HT-29 (cell line): ENCODE measurements around the gene CFAP92. TPM values are rescaled to one million over a fixed set of nuclear protein-coding genes. Genes with fewer than 3 reads are reported as not detected.
A peak's percentile ranks its signal among the peaks of the same experiment; 100 is the strongest.
"Not testable (repeated sequence)": the region's sequence is repeated elsewhere in the genome, so short reads cannot be mapped to it uniquely, and the experiment has no call there.

ENCODE experiments used
- DNase-seq: peaks from one replicate; pipeline ENCODE4 v3.0.0-alpha.2; 2015; ENCODE audit warnings: low spot score
- total RNA-seq: library from RNA; depleted of rRNA; stranded (reverse); fragments of >200 nt; shearing (Covaris generic); gene quantifications from 2 replicates; pipeline ENCODE4 v1.2.3, GENCODE V29; 2014

The CFAP92 gene
- total RNA-seq, 1 experiment from 2014 or later: 0.74 TPM

DNA sequence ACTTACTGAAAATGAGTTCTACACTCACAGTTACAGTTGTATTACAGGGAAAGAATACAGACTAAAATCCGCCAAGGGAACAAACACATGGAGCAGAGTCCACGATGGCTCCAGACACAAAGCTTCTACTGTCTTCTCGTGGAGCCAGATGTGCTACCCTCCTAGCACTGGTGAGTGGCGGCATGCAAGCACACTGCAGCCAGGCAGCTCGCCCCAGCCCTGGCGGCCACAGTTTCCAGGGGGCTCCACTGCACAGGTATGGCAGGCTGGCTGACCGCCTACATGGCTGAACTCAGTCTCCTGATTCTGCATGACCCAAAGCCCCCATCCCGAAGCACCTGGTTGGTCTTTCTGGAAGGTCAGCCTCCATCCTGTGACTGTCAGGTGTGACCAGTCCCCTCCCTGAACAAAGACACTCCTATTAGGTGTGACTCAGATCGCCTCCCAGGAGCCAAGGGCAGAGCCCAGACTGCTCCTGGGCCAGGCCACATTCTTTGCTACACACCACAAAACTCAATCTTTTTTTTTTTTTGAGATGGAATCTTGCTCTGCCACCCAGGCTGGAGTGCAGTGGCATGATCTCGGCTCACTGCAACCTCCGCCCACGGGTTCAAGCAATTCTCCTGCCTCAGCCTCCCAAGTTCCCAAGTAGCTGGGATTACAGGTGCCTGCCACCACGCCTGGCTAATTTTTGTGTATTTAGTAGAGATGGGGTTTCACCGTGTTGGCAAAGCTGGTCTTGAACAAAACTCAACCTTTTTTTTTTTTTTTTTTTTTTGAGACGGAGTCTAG lies 51.5 kb downstream of the CFAP92 start:
- DNase-seq: peak; percentile 92

DNA sequence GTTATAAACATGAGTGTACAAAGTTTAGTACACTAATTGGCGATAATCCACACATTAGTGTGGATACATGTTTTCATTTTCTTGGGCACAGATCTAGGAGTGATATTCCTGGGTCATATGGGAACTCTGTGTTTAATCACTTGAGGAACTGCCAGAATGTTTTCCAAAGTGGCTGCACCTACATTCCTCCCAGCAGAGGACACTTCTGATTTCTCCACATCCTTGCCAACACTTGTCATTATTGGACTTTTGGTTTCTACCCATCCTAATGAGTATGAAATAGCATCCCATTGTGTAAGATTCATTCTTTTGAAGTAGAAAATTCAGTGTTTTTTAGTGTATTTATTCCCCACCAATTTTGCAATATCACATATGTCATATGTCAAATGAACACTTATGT lies 53.6 kb downstream of the CFAP92 start:
- no peak for DNase-seq

DNA sequence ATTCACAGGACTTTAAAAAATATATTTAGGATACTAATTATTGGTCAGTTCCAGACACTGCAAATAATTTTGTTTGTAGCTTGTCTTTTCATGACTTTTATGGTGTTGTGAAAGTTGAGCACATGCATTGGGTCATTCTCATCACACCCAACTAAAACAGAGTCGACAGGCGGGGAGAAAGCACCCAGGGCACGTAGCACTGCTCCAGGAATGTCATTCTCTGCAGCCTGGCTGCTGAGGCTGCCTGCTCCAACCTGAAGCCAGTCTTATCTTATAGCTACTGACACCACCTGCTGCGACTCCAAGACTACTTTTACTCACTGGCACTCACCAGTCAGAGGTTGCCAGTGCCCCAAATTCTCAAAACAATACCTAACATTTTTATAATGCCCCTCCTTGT lies 57.5 kb downstream of the CFAP92 start:
- DNase-seq: no peak

DNA sequence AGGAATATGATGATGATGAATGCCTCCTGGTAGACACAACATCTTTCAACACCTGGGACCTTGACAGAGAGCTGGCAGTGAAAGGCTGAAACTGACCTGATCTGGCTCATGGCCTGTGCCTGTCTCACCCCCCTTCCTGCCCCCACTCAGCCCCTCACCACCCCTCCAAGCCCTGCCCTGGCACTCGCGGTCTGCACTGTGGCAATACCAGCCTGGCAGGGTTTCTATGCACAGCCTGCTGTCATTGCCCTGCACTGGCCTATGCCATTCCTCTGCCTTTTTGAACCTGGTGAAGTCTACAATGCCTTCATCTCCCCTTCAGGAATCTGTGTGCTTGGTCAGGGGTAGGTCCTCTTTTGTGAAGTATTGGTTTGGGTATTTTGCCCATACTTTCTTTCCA lies 58.0 kb downstream of the CFAP92 start:
- no peak for DNase-seq

DNA sequence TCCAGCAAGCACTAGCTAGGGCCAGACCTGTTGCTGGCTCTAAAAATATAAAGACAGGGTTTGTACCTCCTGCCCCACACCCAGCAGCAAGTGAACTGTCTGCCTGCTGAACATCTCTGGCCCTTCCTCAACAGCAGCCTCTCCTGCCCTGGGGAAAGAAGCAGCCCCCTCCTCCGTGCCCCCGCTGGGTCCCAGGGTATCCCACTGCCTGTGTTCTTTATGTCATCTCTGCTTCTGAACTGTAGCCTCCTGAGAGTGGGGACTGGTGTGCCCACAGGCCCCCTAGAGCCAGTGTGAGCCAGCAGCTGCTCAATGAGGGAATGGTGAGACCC lies 60.0 kb downstream of the CFAP92 start:
- DNase-seq: no peak

DNA sequence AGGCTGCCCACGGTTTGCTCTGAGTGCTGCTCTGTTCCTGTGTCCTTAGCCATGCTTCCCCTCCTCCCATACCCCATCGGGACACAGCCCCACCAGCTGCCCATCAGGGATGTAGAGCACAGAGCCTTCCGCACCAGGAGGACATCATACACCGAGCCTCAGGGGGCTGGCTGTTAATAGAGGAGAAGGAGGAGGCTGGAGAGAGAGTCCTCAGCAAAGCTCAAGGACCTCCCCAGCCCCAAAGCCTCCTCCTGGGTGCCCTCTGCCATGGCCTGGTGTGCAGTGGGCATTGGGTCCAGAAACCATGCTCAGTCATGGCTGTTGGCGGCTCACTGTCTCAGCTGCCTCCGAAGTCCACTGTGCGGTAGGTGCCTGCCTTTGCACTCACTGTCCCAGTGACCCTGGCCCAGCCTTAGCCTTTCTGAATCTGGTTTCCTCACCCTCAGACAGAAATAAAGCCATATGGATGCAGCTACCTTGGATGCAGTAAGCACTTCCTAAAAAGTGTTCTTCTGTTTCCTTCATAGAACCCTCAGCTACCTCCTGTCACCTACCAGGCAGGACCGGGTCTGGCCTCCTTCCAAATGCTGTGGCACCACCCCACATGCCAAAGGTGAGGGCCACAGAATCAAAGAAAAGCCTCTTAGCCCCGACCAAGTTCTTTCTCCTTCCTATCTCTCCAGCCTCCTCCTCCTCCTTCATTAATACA lies 60.5 kb downstream of the CFAP92 start:
- DNase-seq: peak; percentile 46

DNA sequence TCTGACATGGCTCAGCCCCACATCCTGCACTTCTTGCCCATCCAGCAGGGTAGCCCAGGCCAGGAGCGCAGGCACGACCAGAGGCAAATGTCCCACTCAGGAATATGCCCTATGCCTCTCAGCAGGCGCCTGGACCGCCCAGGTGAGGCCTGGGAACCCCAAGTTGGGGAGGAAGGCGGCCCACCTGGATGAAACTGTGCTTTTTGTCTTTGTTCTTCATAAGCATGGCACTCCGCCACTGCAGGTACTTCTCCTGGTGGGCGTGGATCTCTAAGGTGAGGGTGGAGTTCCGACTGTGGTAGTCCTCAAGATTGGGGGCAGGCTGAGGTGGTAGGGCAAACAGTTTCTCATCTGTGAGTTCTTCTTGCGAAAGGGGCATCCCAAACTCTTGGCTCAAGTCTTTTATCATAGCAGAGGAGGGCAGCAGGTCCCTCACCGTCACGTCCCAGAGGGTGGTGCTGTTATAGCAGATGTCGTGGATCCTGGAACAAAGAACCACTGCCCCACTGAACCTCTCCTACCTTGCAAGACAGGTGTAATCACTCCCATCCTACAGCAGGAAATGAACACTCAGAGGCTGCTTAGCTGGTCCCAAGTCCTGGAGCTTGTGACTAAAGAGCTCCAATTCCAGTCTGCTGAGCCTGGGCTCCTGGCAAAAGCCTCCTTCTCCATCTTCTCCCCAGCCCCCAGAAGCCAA lies 61.2 kb downstream of the CFAP92 start:
- DNase-seq: no peak

DNA sequence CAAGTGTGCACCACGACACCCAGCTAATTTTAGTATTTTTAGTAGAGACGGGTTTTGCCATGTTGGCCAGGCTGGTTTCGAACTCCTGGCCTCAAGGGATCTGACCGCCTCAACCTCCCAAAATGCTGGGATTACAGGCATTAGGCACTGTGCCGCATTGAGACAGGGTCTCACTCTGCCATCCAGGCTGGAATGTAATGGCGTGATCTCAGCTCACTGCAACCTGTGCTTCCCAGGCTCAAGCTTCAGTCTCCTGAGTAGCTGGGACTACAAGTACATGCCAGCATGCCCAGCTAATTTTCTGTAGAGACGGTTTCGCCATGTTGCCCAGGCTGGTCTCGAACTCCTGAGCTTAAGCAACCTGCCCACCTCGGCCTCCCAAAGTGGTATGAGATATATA lies 62.8 kb downstream of the CFAP92 start:
- no peak for DNase-seq

DNA sequence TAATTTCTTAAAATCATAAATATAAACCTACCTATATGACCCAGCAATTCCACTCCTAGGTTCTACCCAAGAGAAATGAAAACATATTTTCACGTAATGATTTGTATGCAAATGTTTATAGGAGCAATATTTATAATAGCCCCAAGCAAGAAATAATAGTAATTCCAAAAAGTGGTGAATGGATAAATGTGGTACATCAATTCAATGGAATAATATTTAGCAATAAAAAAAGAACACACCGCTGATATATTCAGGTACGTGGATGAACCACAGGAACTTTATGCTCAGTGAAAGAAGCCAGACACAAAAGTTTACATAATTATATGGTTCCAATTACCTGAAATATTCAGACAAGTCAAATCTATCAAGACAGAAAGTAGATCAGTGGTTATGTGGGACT lies 64.5 kb downstream of the CFAP92 start:
- no peak for DNase-seq

DNA sequence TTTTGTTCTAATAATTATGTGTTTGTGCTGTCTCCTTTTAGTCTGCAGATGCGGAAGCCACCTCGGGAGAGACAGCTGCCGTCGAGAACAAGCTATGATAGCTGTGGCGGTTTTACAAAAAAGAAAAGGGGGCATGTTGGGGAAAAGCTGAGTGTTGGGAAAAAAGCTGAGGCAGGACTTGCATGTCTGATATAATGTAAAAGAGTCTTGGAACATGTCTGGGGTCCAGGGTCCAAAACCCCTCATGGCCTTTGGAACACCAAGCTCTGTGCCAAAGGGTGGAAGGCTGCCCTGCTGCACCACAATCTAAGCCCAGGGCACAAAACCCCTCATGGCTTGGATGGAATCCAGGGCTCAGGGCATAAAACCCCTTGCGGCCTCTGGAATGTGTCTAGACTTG lies 69.9 kb downstream of the CFAP92 start:
- not testable (repeated sequence) for DNase-seq

DNA sequence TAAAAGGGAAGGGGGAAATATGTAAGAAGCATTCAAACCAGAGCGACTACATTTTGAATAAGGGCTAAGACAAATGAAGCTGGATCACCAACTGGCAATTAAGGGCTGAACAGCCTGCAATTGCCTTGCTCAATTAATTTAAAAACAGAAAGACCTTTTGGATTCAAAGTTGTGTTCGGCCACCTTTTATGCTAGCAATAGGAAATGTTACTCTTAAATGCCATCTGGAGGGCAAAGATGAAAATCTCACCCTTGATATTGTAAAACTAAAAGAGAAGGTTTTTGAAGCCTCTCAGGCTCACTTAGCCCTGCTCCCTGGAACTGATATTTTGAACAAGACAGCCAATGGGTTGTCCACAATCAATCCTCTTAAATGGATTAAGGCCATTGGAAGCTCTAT lies 70.3 kb downstream of the CFAP92 start:
- DNase-seq: no peak

DNA sequence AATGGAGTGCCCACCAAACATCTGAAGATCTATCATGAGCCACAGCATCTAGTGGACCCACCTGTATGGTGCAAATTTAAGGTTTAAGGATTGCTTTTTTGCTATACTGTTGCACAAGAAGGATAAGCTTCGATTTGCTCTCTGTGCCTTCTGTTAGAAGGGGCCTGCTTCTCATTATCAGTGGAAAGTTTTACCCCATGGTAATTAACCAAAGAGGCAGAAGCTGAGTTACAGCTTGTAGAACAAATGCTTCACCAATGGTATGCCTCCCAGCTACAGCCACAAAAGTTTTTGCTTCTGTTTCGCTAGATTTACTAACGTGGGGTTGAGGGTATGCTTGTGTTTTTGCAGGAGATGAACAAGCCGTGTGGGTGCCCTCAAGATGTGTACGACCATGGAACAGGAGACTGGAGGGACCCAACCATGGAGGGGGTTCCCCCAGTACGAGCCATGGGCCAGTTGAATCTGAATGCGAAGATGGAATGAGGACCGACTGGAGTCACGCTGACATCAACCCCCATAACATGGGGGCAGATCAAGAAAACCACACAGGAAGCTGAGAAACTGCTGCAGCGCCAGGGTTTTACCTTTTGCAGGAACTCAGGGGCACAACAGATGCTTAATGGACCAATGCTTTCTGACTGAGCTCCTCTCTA lies 70.9 kb downstream of the CFAP92 start:
- no peak for DNase-seq

DNA sequence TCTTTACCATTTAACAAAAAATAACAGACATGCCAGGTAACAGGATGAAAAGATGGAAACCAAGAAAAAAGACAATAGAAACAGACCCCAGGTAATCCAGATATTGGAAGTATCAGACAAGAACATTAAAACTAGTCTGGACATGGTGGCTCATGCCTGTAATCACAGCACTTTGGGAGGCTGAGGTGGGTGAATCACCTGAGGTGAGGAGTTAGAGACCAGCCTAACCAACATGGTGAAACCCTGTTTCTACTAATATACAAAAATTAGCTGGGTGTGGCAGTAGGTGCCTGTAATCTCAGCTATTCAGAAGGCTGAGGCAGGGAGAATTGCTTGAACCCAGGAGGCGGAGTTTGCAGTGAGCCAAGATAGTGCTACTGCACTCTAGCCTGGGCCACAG lies 73.9 kb downstream of the CFAP92 start:
- no peak for DNase-seq

DNA sequence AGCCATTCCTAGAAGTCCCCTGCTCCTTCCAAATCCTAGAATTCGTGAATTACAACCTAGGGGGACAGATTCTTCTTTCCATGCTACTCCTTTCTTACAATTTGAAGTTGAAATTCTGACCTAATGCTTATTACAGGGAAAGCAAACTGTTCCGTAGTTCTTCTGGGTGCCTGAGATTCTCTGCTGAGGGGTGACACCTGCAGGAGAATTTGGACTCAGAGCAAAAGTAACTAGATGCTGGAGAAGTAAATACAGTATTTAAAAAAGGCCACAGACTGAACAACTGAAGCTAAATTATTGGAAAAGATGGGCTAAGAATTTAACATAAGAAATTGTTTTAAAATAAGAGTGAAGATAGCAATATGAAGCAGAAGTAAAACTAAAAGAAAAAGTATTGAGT lies 76.6 kb downstream of the CFAP92 start:
- DNase-seq: no peak

DNA sequence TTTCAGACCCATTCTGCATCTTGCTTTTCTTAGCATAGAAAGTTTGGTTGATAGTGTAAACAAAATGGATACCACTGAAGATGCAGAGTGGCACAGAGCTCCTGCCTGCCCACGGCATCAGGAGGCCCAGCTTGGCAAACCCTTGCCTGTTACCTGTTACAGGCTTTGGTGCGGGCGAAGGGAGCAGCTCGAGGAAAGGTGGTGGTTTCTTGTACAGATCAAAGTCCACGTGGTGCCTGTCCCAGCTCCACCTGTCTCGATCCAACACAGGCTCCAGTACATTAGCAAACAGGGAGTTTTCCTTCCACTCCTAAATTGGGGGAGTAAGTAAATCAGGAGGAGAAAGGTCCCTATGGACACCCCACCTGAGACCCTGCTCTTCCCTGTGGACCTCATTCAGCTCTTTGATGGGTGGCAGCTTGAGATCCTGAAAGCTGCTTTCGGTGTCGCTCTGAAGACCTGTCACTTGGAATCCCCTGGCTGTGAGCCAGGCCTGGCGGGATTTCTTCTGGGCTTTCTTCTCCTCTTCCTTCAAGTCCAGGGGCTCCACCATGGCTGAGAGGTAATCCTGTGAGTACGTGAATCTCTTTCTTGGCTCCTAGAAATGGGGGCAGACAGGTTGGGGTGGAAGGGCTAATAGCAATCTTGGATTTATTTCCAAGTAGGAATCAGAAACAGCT lies 78.8 kb downstream of the CFAP92 start:
- peak; percentile 53 for DNase-seq

DNA sequence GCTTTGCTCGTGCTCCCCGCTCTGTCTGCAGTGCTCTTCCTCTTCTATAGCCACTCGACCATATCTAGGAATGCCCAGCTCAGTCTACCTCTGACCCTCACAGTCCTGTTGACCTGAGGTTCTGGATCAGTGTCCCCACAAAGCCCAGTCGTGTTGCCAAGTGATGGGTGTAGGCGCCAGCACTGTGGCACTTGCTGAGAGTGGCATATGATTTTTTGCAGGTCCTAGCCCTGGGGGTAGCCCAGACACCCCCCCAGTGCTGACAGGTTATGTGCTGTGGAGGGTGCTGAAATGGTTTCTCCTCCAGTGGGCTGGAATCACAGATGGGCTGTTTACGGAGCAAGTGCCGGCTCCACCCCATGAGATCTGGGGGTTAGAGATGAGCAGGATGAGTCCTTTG lies 82.0 kb downstream of the CFAP92 start:
- no peak for DNase-seq

DNA sequence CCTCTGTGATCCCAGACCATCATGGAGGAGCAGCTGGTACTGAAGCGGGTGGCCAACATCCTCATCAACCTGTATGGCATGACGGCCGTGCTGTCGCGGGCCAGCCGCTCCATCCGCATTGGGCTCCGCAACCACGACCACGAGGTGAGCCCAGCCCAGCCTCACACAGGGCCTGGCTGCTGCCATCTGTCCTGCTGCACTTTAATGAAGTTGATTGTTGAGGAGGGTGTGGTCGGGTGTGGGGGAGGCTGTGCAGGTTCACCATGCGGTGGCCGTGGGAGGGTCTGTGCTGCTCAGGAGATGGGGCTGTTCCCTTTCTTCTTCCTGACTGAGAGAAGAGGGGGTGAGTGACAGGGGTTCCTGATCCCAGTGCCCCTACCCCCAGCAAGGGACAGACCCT lies 83.9 kb downstream of the CFAP92 start:
- DNase-seq: no peak

DNA sequence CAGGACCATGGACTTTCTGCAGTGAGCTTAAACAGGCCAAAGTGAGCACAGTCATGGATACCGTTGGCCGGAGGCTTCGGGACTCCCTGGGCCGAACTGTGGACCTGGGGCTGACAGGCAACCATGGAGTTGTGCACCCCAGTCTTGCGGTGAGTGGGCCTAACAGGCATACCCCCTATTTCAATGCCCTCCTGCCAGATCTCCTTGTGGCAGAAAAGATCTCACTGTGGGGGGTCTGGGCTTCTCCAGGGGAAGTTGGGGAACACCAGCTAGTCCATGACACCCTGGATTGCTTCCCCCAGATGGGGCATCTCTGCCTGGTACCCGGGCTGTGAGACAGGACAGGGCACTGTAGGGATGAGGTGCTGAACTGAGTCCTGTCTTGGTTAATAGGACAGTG lies 84.9 kb downstream of the CFAP92 start:
- no peak for DNase-seq

DNA sequence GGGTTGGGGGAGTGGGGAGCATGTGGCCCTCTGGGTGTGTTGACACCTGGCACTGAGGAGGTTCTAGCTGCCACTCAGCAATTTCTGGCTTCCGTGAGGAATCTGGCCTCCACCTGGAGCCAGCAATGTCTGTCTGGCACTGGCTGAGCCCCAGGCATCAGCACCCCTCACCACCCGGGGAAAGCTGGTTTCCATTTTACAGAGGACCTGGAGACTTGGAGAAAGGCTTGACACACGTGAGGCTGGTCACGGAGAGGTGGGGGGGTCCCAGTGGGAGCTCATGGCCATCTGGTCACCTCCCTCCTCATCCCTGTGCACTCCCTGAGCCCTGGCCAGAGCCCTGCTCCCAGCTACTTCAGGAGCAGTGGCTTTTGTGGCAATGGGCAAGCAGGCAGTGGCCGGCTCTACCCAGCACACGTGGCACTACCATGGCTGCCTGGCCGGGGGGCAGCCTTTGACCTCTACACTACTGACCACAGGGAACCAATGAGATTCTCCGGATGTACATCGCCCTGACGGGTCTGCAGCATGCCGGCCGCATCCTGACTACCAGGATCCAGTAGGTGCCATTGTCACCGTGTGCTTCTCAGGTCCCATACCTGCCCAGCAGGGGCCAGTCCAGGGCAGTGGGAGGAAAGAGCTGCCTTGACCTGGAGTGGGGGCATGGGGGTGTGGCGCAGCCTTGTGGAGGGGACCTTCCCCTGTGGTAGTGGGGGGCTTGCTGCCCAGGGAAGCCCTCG lies 86.0 kb downstream of the CFAP92 start:
- no peak for DNase-seq

DNA sequence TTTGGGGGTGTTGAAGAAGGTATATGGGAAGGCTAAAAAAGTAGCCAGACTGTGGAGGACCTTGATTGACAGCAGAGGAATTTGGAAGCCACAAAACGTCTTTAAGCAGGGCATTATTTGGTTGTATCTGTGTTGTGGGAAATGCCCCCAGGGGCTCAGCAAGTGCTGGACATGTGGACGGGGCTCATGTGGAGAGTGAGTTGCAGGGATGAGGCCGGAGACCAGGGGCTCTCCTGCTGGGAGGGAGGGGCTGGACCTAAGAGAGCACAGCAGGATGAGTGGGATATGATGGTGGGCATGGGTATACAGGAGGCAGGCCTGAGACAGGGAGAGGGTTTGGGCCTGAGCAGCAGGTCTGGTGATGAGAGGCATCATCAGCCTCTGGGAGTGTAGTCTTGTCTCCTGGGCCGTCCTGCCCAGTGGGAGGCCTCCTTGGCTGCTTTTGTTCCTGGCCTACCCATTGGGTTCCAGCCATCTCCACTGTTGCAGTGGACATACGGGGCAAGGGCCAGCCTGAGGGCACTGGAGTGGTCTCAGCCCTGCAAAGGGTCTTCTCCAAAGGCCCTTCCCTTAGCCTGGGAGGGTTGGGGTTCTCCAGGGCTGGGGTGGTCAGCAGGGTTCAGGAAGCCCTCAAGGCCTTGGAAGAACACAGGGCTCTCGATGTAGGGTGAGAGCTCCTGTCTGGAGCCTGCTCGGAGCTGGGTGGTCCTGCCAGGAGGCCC lies 86.9 kb downstream of the CFAP92 start:
- no peak for DNase-seq
